GM18951 (cell line): ENCODE data around the gene KRTAP5-4.
"Not testable (repeated sequence)": the region's sequence is repeated elsewhere in the genome, so short reads cannot be mapped to it uniquely, and the experiment has no call there.

Experiments used
- POLR2A ChIP-seq: IDR thresholded peaks from 4 replicates; pipeline ENCODE4 v1.6.1; 2011; ENCODE audit warnings: mild to moderate bottlenecking; ENCODE audit not compliant: insufficient read length, insufficient read depth; ENCODE audit errors: extremely low read depth
- in situ Hi-C: fragments of 300-500 bp; cut with MboI; formaldehyde crosslinking; loops from one replicate; pipeline ENCODE4 v1.12.0; 2022; ENCODE audit warnings: low sequenced_read_pairs, mixed read lengths, inconsistent platforms; ENCODE audit not compliant: unreplicated experiment

The KRTAP5-4 gene

GRCh38 chr11:1597331-1597993 is 24.5 kb downstream of the KRTAP5-4 start:
- in situ Hi-C loops: no loop called here
- no peak for TF ChIP-seq POLR2A

- in situ Hi-C loops: not testable (repeated sequence)
Observed at GRCh38 chr11:1596576-1597121, 25.3 kb downstream of the KRTAP5-4 start.

- in situ Hi-C loops: not testable (repeated sequence)
Observed at GRCh38 chr11:1595994-1596575, 25.9 kb downstream of the KRTAP5-4 start.

GRCh38 chr11:1592628-1593027 is 29.3 kb downstream of the KRTAP5-4 start:
- no peak for TF ChIP-seq POLR2A
- in situ Hi-C loops: no loop called here

- TF ChIP-seq POLR2A: no peak
- in situ Hi-C loops: no loop called here
Observed at GRCh38 chr11:1589996-1590395, 31.9 kb downstream of the KRTAP5-4 start.

- in situ Hi-C loops: not testable (repeated sequence)
Observed at GRCh38 chr11:1589191-1589963, 32.6 kb downstream of the KRTAP5-4 start.

- in situ Hi-C loops: no loop called here
- no peak for TF ChIP-seq POLR2A
Observed at GRCh38 chr11:1586699-1587098, 35.2 kb downstream of the KRTAP5-4 start.

- in situ Hi-C loops: not testable (repeated sequence)
Observed at GRCh38 chr11:1584661-1585370, 37.1 kb downstream of the KRTAP5-4 start, which contains the start of gene KRTAP5-1. Gene KRTAP5-1 (minus strand): TSS chr11:1585283. CDS start chr11:1585249, 34 bp downstream.

- in situ Hi-C loops: not testable (repeated sequence)
Observed at GRCh38 chr11:1582909-1583308, 39.0 kb downstream of the KRTAP5-4 start.

GRCh38 chr11:1581976-1582375 is 40.0 kb downstream of the KRTAP5-4 start:
- TF ChIP-seq POLR2A: no peak
- in situ Hi-C loops: no loop called here

GRCh38 chr11:1576825-1577224 is 45.1 kb downstream of the KRTAP5-4 start:
- in situ Hi-C loops: no loop called here
- TF ChIP-seq POLR2A: no peak

- in situ Hi-C loops: not testable (repeated sequence)
Observed at GRCh38 chr11:1575756-1576155, 46.2 kb downstream of the KRTAP5-4 start.

- TF ChIP-seq POLR2A: no peak
- in situ Hi-C loops: no loop called here
Observed at GRCh38 chr11:1574933-1575242, 47.0 kb downstream of the KRTAP5-4 start.

GRCh38 chr11:1574238-1574932 is 47.6 kb downstream of the KRTAP5-4 start:
- in situ Hi-C loops: no loop called here
- TF ChIP-seq POLR2A: no peak
